B cell (primary cell): ENCODE data around the gene ERN1.

Experiments
- CTCF ChIP-seq: fragments of 200-600 bp; IDR thresholded peaks from one replicate; pipeline ENCODE4 v1.8.0; 2022; ENCODE audit warnings: antibody characterized with exemption, mild to moderate bottlenecking
- EZH2 ChIP-seq: IDR thresholded peaks from 2 replicates; pipeline ENCODE4 v1.6.1; 2012; ENCODE audit warnings: borderline replicate concordance, low read depth, mild to moderate bottlenecking, moderate library complexity, low read length; ENCODE audit not compliant: insufficient read depth, poor library complexity, severe bottlenecking

- peak; percentile 23 for TF ChIP-seq CTCF
- no peak for TF ChIP-seq EZH2
These were observed 66.1 kb downstream of the ERN1 start for GRCh38 chr17:64063766-64064224.
